Esophagus squamous epithelium (tissue), 4 donors: ENCODE results near the gene CEP128.

Experiments used
- POLR2A ChIP-seq, 4 donors: fragments of 450-650 bp; IDR thresholded peaks; one replicate each; pipeline ENCODE4 v1.6.1; 2017; ENCODE audit warnings: antibody characterized with exemption in 4 of 4, mild to moderate bottlenecking in 4 of 4, moderate library complexity in 3 of 4
- TF ChIP-seq, protein P1 (sequence below), 6 experiments: fragments of 450-650 bp in 4 of 6; fragments of 200-600 bp in 2 of 6; sonication (generic) in 2 of 6; IDR thresholded peaks; one replicate each; pipeline ENCODE4 v1.5.1; 2016 to 2019; ENCODE audit warnings: antibody characterized with exemption in 6 of 6, mild to moderate bottlenecking in 4 of 6, moderate library complexity in 4 of 6

GRCh38 chr14:80901260-80901659 is 40.3 kb downstream of the CEP128 start:
- TF ChIP-seq, protein P1, sequence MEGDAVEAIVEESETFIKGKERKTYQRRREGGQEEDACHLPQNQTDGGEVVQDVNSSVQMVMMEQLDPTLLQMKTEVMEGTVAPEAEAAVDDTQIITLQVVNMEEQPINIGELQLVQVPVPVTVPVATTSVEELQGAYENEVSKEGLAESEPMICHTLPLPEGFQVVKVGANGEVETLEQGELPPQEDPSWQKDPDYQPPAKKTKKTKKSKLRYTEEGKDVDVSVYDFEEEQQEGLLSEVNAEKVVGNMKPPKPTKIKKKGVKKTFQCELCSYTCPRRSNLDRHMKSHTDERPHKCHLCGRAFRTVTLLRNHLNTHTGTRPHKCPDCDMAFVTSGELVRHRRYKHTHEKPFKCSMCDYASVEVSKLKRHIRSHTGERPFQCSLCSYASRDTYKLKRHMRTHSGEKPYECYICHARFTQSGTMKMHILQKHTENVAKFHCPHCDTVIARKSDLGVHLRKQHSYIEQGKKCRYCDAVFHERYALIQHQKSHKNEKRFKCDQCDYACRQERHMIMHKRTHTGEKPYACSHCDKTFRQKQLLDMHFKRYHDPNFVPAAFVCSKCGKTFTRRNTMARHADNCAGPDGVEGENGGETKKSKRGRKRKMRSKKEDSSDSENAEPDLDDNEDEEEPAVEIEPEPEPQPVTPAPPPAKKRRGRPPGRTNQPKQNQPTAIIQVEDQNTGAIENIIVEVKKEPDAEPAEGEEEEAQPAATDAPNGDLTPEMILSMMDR (IDR thresholded peaks at IDR 0.05) = no peak
- TF ChIP-seq POLR2A (IDR thresholded peaks at IDR 0.05) = no peak
